ENCODE results near the gene GJB4. TPM values are rescaled to one million over a fixed set of nuclear protein-coding genes. Genes with fewer than 3 reads are reported as not detected.
"Not testable (repeated sequence)": the region's sequence is repeated elsewhere in the genome, so short reads cannot be mapped to it uniquely, and the experiment has no call there.

The GJB4 gene
- total RNA-seq, 1 experiment from 2014 or later, result not detected

- no peak for DNase-seq
- Histone ChIP-seq H3K4me3 (ENCODE audit: low read depth, low read length) (no peak overlapping the region), H3K36me3 (ENCODE audit: control insufficient read depth, insufficient read depth, low read length) (no peaks in the 10 kb centered on the region), H3K9me3 (no peaks in the 10 kb centered on the region), H3K4me1 (peaks cover 22% of the 10 kb centered on the region), H3K27me3 (replicated peaks; ENCODE audit: control insufficient read depth, insufficient read depth, low read length) (no peaks in the 10 kb centered on the region)
- Mint-ChIP-seq H3K9me3 (ENCODE audit: unreplicated experiment) (peaks cover 9% of the 10 kb centered on the region), H3K4me1 (ENCODE audit: low read depth, unreplicated experiment) (peaks cover 3% of the 10 kb centered on the region), H3K27ac (ENCODE audit: unreplicated experiment) (no peak overlapping the region), H3K4me3 (ENCODE audit: unreplicated experiment) (no peak overlapping the region), H3K27me3 (ENCODE audit: insufficient read depth, unreplicated experiment) (no peaks in the 10 kb centered on the region), H3K36me3 (ENCODE audit: insufficient read depth, unreplicated experiment) (no peaks in the 10 kb centered on the region)
- ChIA-PET CTCF (no interaction called here), POLR2A (no interaction called here)
- TF ChIP-seq CTCF (IDR thresholded peaks at IDR 0.05; ENCODE audit: insufficient read depth in 1 of 2, low read depth in 1 of 2, low read length in 1 of 2, severe bottlenecking in 1 of 2, unreplicated experiment in 1 of 2), result no peak
- no TSS peak for BruUV-seq (replicated peaks)
- intact Hi-C loops (cut with micrococcal nuclease; ENCODE audit: unreplicated experiment), result no loop called here
Measured at GRCh38 chr1:34803770-34804169, 44.2 kb downstream of the GJB4 start.

DNA sequence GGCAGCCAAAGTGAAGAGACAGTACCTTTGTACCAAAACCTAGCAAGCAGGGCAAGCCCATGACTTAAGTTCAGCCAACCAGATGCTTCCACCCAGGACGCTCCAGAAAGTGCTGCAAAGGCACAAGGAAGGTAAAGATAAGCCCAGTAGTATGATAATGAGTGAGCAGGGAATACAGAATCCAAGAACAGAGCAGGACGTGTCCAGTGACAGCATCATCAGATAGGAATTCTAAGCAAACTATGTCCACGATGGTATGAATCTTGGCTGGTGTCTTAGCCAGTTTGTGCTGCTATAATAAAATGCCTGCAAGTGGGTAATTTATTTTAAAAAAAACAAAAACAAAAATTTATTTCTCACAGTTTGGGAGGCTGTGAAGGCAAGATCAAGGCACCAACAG, 46.9 kb downstream of the GJB4 start:
- H3K4me3 ChIP-seq (ENCODE audit: low read depth, low read length), result no peak overlapping the region
- no peaks in the 10 kb centered on the region for H3K36me3 ChIP-seq (ENCODE audit: control insufficient read depth, insufficient read depth, low read length)
- H3K4me1 ChIP-seq, result peaks cover 22% of the 10 kb centered on the region
- Mint-ChIP-seq H3K9me3 (ENCODE audit: unreplicated experiment) (peaks cover 9% of the 10 kb centered on the region), H3K4me1 (ENCODE audit: low read depth, unreplicated experiment) (peaks cover 6% of the 10 kb centered on the region), H3K36me3 (ENCODE audit: insufficient read depth, unreplicated experiment) (no peaks in the 10 kb centered on the region), H3K4me3 (ENCODE audit: unreplicated experiment) (no peak overlapping the region), H3K27me3 (ENCODE audit: insufficient read depth, unreplicated experiment) (no peaks in the 10 kb centered on the region), H3K27ac (ENCODE audit: unreplicated experiment) (no peak overlapping the region)
- BruUV-seq (replicated peaks), result no TSS peak
- ChIA-PET POLR2A (no interaction called here), CTCF (no interaction called here)
- H3K9me3 ChIP-seq, result no peaks in the 10 kb centered on the region
- intact Hi-C loops (cut with micrococcal nuclease; ENCODE audit: unreplicated experiment), result no loop called here
- no peaks in the 10 kb centered on the region for H3K27me3 ChIP-seq (replicated peaks; ENCODE audit: control insufficient read depth, insufficient read depth, low read length)
- DNase-seq, result no peak
- no peak for TF ChIP-seq CTCF (IDR thresholded peaks at IDR 0.05; ENCODE audit: insufficient read depth in 1 of 2, low read depth in 1 of 2, low read length in 1 of 2, severe bottlenecking in 1 of 2, unreplicated experiment in 1 of 2)

- Mint-ChIP-seq H3K9me3 (ENCODE audit: unreplicated experiment) (peaks cover 7% of the 10 kb centered on the region), H3K36me3 (ENCODE audit: insufficient read depth, unreplicated experiment) (no peaks in the 10 kb centered on the region), H3K4me1 (ENCODE audit: low read depth, unreplicated experiment) (peaks cover 6% of the 10 kb centered on the region), H3K4me3 (ENCODE audit: unreplicated experiment) (no peak overlapping the region), H3K27ac (ENCODE audit: unreplicated experiment) (no peak overlapping the region), H3K27me3 (ENCODE audit: insufficient read depth, unreplicated experiment) (no peaks in the 10 kb centered on the region)
- intact Hi-C loops (cut with micrococcal nuclease; ENCODE audit: unreplicated experiment), result no loop called here
- no peaks in the 10 kb centered on the region for H3K36me3 ChIP-seq (ENCODE audit: control insufficient read depth, insufficient read depth, low read length)
- no peak for TF ChIP-seq CTCF (IDR thresholded peaks at IDR 0.05; ENCODE audit: insufficient read depth in 1 of 2, low read depth in 1 of 2, low read length in 1 of 2, severe bottlenecking in 1 of 2, unreplicated experiment in 1 of 2)
- peaks cover 22% of the 10 kb centered on the region for H3K4me1 ChIP-seq
- POLR2A ChIA-PET, result no interaction called here
- no peak overlapping the region for H3K4me3 ChIP-seq (ENCODE audit: low read depth, low read length)
- DNase-seq, result no peak
- H3K27me3 ChIP-seq (replicated peaks; ENCODE audit: control insufficient read depth, insufficient read depth, low read length), result no peaks in the 10 kb centered on the region
- BruUV-seq (replicated peaks), result no TSS peak
- H3K9me3 ChIP-seq, result no peaks in the 10 kb centered on the region
- CTCF ChIA-PET, result no interaction called here
Measured at GRCh38 chr1:34808051-34808810, 48.7 kb downstream of the GJB4 start.

DNA sequence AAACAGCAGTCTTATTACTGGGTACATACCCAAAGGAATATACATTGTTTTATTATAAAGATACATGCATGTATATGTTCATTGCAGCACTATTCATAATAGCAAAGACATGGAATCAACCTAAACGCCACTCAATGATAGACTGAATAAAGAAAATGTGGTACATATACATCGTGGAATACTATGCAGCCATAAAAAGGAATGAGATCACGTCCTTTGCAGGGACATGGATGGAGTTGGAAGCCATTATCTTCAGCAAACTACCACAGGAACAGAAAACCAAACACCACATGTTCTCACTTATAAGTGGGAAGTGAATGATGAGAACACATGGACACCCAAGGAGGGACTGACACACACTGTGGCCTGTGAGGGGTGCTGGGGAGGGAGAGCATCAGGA, 51.2 kb downstream of the GJB4 start:
- H3K36me3 ChIP-seq (ENCODE audit: control insufficient read depth, insufficient read depth, low read length); H3K36me3 Mint-ChIP-seq (ENCODE audit: insufficient read depth, unreplicated experiment); BruUV-seq (replicated peaks); H3K9me3 ChIP-seq; H3K9me3 Mint-ChIP-seq (ENCODE audit: unreplicated experiment); intact Hi-C loops (cut with micrococcal nuclease; ENCODE audit: unreplicated experiment); H3K27me3 Mint-ChIP-seq (ENCODE audit: insufficient read depth, unreplicated experiment); H3K27ac Mint-ChIP-seq (ENCODE audit: unreplicated experiment); H3K4me1 Mint-ChIP-seq (ENCODE audit: low read depth, unreplicated experiment); H3K27me3 ChIP-seq (replicated peaks; ENCODE audit: control insufficient read depth, insufficient read depth, low read length); H3K4me3 Mint-ChIP-seq (ENCODE audit: unreplicated experiment); CTCF ChIA-PET; POLR2A ChIA-PET; H3K4me3 ChIP-seq (ENCODE audit: low read depth, low read length); DNase-seq: not testable (repeated sequence)
- H3K4me1 ChIP-seq, result peaks cover 22% of the 10 kb centered on the region

Measured in Caco-2 (cell line).